DOHH2 (cell line): ENCODE measurements around the gene TKT.

Source experiments
- H3F3A ChIP-seq: fragments of 200-600 bp; sonication (generic), shearing (Covaris generic); 2 replicates; pipeline ENCODE4 v1.6.0; 2016; ENCODE audit warnings: antibody characterized with exemption, mild to moderate bottlenecking; ENCODE audit not compliant: control insufficient read depth, insufficient read depth
- H3K27ac ChIP-seq: fragments of 200-600 bp; sonication (generic); 2 replicates; pipeline ENCODE4 v1.5.1; 2014; ENCODE audit warnings: low read depth, mild to moderate bottlenecking, low read length, moderate library complexity
- H3K27me3 ChIP-seq: fragments of 200-600 bp; sonication (generic); 2 replicates; pipeline ENCODE4 v1.6.1; 2014; ENCODE audit warnings: mild to moderate bottlenecking, low read length, mixed read lengths; ENCODE audit not compliant: control insufficient read depth
- H3K36me3 ChIP-seq: fragments of 200-600 bp; sonication (generic); 2 replicates; pipeline ENCODE4 v1.6.1; 2014; ENCODE audit warnings: mild to moderate bottlenecking, low read length, moderate library complexity, mixed read lengths; ENCODE audit not compliant: control insufficient read depth
- H3K4me1 ChIP-seq: fragments of 200-600 bp; sonication (generic); 2 replicates; pipeline ENCODE4 v1.6.1; 2014; ENCODE audit warnings: mild to moderate bottlenecking, low read length, mixed read lengths; ENCODE audit not compliant: control insufficient read depth
- H3K4me2 ChIP-seq: fragments of 200-600 bp; sonication (generic); 2 replicates; pipeline ENCODE4 v1.6.0; 2014; ENCODE audit warnings: mild to moderate bottlenecking, low read length, moderate library complexity
- H3K4me3 ChIP-seq: fragments of 200-600 bp; sonication (generic); 2 replicates; pipeline ENCODE4 v1.5.1; 2014; ENCODE audit warnings: mild to moderate bottlenecking, low read length, mixed read lengths
- H3K79me2 ChIP-seq: fragments of 200-600 bp; sonication (generic); 2 replicates; pipeline ENCODE4 v1.6.1; 2014; ENCODE audit warnings: mild to moderate bottlenecking, low read length, mixed read lengths; ENCODE audit not compliant: control insufficient read depth
- H3K9me2 ChIP-seq: fragments of 200-600 bp; sonication (generic); replicated peaks from 2 replicates; pipeline ENCODE4 v1.6.1; 2014; ENCODE audit warnings: mild to moderate bottlenecking, low read length, mixed read lengths; ENCODE audit not compliant: control insufficient read depth
- H3K9me3 ChIP-seq: fragments of 200-600 bp; sonication (generic); 2 replicates; pipeline ENCODE4 v1.6.1; 2014; ENCODE audit warnings: antibody characterized with exemption, low read length, mixed read lengths; ENCODE audit not compliant: control insufficient read depth, insufficient read depth
- H4K20me1 ChIP-seq: fragments of 200-600 bp; sonication (generic); 2 replicates; pipeline ENCODE4 v1.6.0; 2014; ENCODE audit warnings: low read depth, mild to moderate bottlenecking, antibody characterized with exemption, low read length, moderate library complexity; ENCODE audit not compliant: control insufficient read depth, insufficient read depth
- CTCF ChIP-seq: fragments of 200-600 bp; sonication (generic); IDR thresholded peaks from one replicate; pipeline ENCODE4 v1.5.1; 2014; ENCODE audit warnings: antibody characterized with exemption, mild to moderate bottlenecking, low read depth, low read length; ENCODE audit not compliant: poor library complexity, severe bottlenecking
- EZH2phosphoT487 ChIP-seq: fragments of 200-600 bp; sonication (generic); IDR thresholded peaks from 2 replicates; pipeline ENCODE4 v1.6.1; 2017; ENCODE audit warnings: borderline replicate concordance, mild to moderate bottlenecking, antibody characterized with exemption, low read length, moderate library complexity, mixed read lengths

TKT gene

GRCh38 chr3:53242642-53243041 is 13.2 kb downstream of the TKT start:
- peaks cover 80% of the 10 kb centered on the region for H3K36me3 ChIP-seq
- H3K27me3 ChIP-seq, result no peaks in the 10 kb centered on the region
- H3K9me3 ChIP-seq, result no peaks in the 10 kb centered on the region
- H3K9me2 ChIP-seq, result no peaks in the 10 kb centered on the region
- peaks cover 1% of the 10 kb centered on the region for H3K4me1 ChIP-seq
- H4K20me1 ChIP-seq, result peaks cover 24% of the 10 kb centered on the region
- no peaks in the 10 kb centered on the region for H3F3A ChIP-seq
- H3K4me3 ChIP-seq, result no peak overlapping the region
- H3K4me2 ChIP-seq, result no peak overlapping the region
- peaks cover 81% of the 10 kb centered on the region for H3K79me2 ChIP-seq
- TF ChIP-seq CTCF (no peak), EZH2phosphoT487 (no peak)
- H3K27ac ChIP-seq, result no peak overlapping the region

- TF ChIP-seq CTCF, result no peak
- no peak for TF ChIP-seq EZH2phosphoT487
- Histone ChIP-seq H3K79me2 (peaks cover 76% of the 10 kb centered on the region), H3F3A (no peaks in the 10 kb centered on the region), H3K9me2 (no peaks in the 10 kb centered on the region), H3K9me3 (no peaks in the 10 kb centered on the region), H3K27me3 (no peaks in the 10 kb centered on the region), H3K4me2 (no peak overlapping the region), H3K4me1 (no peaks in the 10 kb centered on the region), H4K20me1 (peaks cover 22% of the 10 kb centered on the region), H3K36me3 (peaks cover 80% of the 10 kb centered on the region), H3K27ac (no peak overlapping the region), H3K4me3 (no peak overlapping the region)
These were observed 13.7 kb downstream of the TKT start for GRCh38 chr3:53242155-53242554.

- H3K36me3 ChIP-seq, result peaks cover 85% of the 10 kb centered on the region
These were observed 14.5 kb downstream of the TKT start for GRCh38 chr3:53240989-53241972.

More at GRCh38 chr3:53240989-53241972, 14.5 kb downstream of the TKT start:
- H3K9me3 ChIP-seq, result no peaks in the 10 kb centered on the region
- H3K27ac ChIP-seq, result no peak overlapping the region
- no peaks in the 10 kb centered on the region for H3K9me2 ChIP-seq
- TF ChIP-seq EZH2phosphoT487, result no peak
- TF ChIP-seq CTCF, result no peak
- peaks cover 68% of the 10 kb centered on the region for H3K79me2 ChIP-seq
- H3K27me3 ChIP-seq, result no peaks in the 10 kb centered on the region
- H3K4me1 ChIP-seq, result no peaks in the 10 kb centered on the region
- H3K4me3 ChIP-seq, result no peak overlapping the region
- H3F3A ChIP-seq, result no peaks in the 10 kb centered on the region
- peaks cover 22% of the 10 kb centered on the region for H4K20me1 ChIP-seq
- H3K4me2 ChIP-seq, result no peak overlapping the region
